ENCODE measurements around the gene PODN. TPM values are rescaled to one million over a fixed set of nuclear protein-coding genes. Genes with fewer than 3 reads are reported as not detected.

Gene PODN
- total and polyA plus RNA-seq, 2 experiments from 2014 or later = 3.9 to 9.2 TPM

DNA sequence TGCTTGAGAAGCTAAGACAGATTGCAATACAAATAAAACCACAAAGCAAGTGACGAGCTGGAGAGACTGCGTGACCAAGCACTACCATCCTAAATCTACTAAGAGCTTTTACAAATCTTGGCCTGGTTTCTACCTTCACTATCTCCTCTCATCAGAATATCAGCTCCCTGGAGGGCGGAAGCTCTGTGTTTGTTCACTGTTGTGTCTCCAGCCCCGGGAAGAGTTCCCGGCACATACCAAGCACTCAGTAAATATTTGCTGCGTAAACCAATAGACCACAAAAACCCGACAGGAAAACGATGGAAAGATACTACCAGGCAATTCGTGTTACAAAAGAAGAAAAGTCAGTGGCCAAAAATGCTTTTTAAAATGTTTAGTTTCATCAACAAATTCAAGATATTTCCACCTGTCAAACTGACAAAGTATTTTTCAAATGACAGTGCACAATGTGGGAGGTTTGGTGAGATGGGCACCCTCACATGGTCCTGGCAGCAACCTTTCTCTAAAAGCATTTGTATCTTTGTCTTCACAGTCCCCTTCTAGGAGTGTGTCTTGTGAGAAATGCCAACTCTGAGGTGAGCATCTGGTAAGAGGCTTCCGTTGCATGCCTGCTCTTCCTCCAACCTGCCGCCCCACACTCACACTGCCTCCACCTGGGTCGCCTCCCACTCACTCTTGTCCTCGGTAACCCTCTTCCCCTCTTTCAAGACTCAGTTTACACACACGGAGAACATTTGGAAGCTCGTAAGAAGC, 45.7 kb downstream of the PODN start:
- H3K4me2 ChIP-seq = peak overlapping the region; percentile 19
- H3K27ac ChIP-seq = peak overlapping the region; percentile 48
- H3K36me3 ChIP-seq (replicated peaks; ENCODE audit: insufficient read depth, low read depth) = no peaks in the 10 kb centered on the region
- H3K9me3 ChIP-seq (ENCODE audit: low read depth) = no peaks in the 10 kb centered on the region
- peaks cover 46% of the 10 kb centered on the region for H3K4me1 ChIP-seq (ENCODE audit: insufficient read depth)
- no peak overlapping the region for H2AFZ ChIP-seq
- WGBS (ENCODE audit: low lambda C conversion rate, missing lambda C conversion rate) = 37% methylated on average over 15 of the region's 15 CpGs
- no peaks in the 10 kb centered on the region for H3K79me2 ChIP-seq
- no peak for TF ChIP-seq CTCF (IDR thresholded peaks at IDR 0.05; ENCODE audit: poor library complexity)
- TF ChIP-seq EZH2phosphoT487 (IDR thresholded peaks at IDR 0.05; ENCODE audit: low read depth, severe bottlenecking, unreplicated experiment) = no peak
- TF ChIP-seq EZH2 (IDR thresholded peaks at IDR 0.05; ENCODE audit: borderline replicate concordance) = no peak
- H3K27me3 ChIP-seq = peaks cover 3% of the 10 kb centered on the region
- no peaks in the 10 kb centered on the region for H3K9me2 ChIP-seq (replicated peaks; ENCODE audit: insufficient read depth)
- H4K20me1 ChIP-seq (ENCODE audit: insufficient read depth, poor library complexity, severe bottlenecking) = no peaks in the 10 kb centered on the region
- peak; percentile 61 for DNase-seq (ENCODE audit: low spot score)
- H3K4me3 ChIP-seq = no peak overlapping the region

DNA sequence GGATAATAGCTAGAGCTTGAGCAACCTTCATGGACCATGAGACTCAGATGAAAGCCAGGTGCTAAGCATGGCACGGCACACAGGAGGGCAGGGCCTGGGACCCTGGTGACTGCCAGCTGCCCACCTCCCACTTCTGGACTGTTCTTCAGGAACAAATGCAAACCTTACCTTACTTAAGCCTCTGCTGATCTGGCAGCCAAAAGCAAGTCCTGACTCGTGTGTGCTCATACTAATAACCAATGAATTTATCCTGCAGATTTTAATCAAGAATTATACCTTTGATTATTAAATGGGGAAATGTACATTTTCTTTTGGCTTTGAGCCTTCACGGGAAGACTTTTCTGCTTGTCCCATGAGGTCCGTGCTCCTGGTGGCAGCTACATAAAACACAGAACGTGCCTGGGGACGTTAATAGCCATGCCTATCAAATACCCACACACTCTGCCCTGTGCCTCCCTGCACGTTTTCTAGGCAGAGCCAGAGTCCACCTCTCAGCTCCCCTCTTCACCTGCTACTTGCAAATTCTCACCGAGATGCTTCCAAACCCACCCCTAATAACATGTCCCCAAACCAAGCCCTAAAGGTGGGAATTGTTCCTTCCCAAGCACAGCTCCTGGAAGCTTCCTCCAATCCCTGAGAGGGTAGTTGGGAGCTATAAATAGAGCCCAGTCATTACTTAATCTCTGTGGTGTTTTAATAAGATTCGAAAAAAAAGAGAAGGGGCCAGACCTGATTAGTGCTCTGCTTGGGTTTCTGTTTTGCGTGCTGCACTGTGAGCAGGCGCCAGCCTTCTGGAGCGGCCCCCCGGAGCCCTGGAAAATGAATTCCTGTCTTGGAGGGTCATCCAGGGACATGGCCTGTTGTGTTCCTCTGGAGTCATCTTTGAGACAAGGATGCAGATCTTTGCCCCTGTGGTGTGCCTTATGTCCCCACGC, 46.9 kb downstream of the PODN start:
- Histone ChIP-seq H3K36me3 (replicated peaks; ENCODE audit: insufficient read depth, low read depth) (no peaks in the 10 kb centered on the region), H3K27ac (no peak overlapping the region), H3K4me2 (peak overlapping the region; percentile 47), H3K27me3 (peaks cover 5% of the 10 kb centered on the region), H3K79me2 (no peaks in the 10 kb centered on the region), H3K4me1 (ENCODE audit: insufficient read depth) (peaks cover 46% of the 10 kb centered on the region), H2AFZ (no peak overlapping the region), H3K4me3 (no peak overlapping the region), H4K20me1 (ENCODE audit: insufficient read depth, poor library complexity, severe bottlenecking) (no peaks in the 10 kb centered on the region), H3K9me2 (replicated peaks; ENCODE audit: insufficient read depth) (no peaks in the 10 kb centered on the region), H3K9me3 (ENCODE audit: low read depth) (no peaks in the 10 kb centered on the region)
- no peak for TF ChIP-seq EZH2 (IDR thresholded peaks at IDR 0.05; ENCODE audit: borderline replicate concordance)
- TF ChIP-seq CTCF (IDR thresholded peaks at IDR 0.05; ENCODE audit: poor library complexity) = no peak
- no peak for TF ChIP-seq EZH2phosphoT487 (IDR thresholded peaks at IDR 0.05; ENCODE audit: low read depth, severe bottlenecking, unreplicated experiment)
- 69% methylated on average over 14 of the region's 14 CpGs for WGBS (ENCODE audit: low lambda C conversion rate, missing lambda C conversion rate)
- peak; percentile 48 for DNase-seq (ENCODE audit: low spot score)

DNA sequence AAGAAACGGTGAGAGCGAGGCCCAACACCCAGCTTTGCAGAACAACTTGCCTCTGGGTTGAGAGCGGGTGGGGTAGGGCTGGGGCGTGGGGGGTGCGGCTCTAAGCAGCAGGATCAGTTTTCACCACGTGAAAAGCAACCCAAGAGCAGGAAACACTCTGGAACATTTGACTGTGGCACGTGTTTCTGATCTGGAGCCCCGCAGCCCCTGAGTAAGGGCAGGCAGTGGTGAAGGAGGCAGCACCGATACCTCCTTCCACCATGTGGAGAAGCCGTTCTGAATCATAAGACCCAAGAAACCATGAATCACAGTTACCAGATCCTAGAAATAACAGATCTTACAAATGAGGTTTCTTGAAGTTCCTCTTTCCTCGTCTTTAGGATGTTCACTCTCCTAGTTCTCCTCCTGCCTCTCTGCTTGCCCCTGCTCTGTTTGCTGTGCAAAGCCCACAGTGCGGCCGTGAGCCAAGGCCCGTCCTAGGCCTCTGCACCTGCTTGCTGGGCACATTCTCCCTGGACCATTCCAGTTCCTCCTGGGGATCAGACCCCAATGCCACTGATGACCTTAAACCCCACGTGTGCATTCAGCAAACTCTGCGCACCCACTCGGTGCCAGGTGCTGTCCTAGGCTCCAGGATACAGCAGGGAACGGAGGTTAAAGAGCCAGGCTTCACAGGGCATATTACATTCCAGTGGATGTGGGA, 48.5 kb downstream of the PODN start:
- TF ChIP-seq CTCF (IDR thresholded peaks at IDR 0.05; ENCODE audit: poor library complexity) (no peak), EZH2phosphoT487 (IDR thresholded peaks at IDR 0.05; ENCODE audit: low read depth, severe bottlenecking, unreplicated experiment) (no peak), EZH2 (IDR thresholded peaks at IDR 0.05; ENCODE audit: borderline replicate concordance) (no peak)
- H3K4me3 ChIP-seq = no peak overlapping the region
- 67% methylated on average over 17 of the region's 18 CpGs for WGBS (ENCODE audit: low lambda C conversion rate, missing lambda C conversion rate)
- no peaks in the 10 kb centered on the region for H3K9me2 ChIP-seq (replicated peaks; ENCODE audit: insufficient read depth)
- peaks cover 46% of the 10 kb centered on the region for H3K4me1 ChIP-seq (ENCODE audit: insufficient read depth)
- peak; percentile 45 for DNase-seq (ENCODE audit: low spot score)
- no peak overlapping the region for H3K4me2 ChIP-seq
- no peaks in the 10 kb centered on the region for H3K36me3 ChIP-seq (replicated peaks; ENCODE audit: insufficient read depth, low read depth)
- H3K9me3 ChIP-seq (ENCODE audit: low read depth) = no peaks in the 10 kb centered on the region
- no peak overlapping the region for H2AFZ ChIP-seq
- peaks cover 11% of the 10 kb centered on the region for H3K27me3 ChIP-seq
- no peaks in the 10 kb centered on the region for H3K79me2 ChIP-seq
- H4K20me1 ChIP-seq (ENCODE audit: insufficient read depth, poor library complexity, severe bottlenecking) = no peaks in the 10 kb centered on the region
- H3K27ac ChIP-seq = peak overlapping the region; percentile 1

Measured in hepatocyte (in vitro differentiated cells).